ENCODE results near the gene NTPCR.

NTPCR gene

GRCh38 chr1:232927830-232928505, 22.4 kb upstream of the NTPCR start:
- no peak for DNase-seq

- no peak for DNase-seq
Observed at GRCh38 chr1:232932486-232933425, 17.7 kb upstream of the NTPCR start.

- DNase-seq, result no peak
Observed at GRCh38 chr1:232936941-232937340, 13.5 kb upstream of the NTPCR start.

- DNase-seq, result no peak
Observed at GRCh38 chr1:232937741-232938375, 12.6 kb upstream of the NTPCR start.

GRCh38 chr1:232938926-232939325, 11.5 kb upstream of the NTPCR start:
- no peak for DNase-seq

GRCh38 chr1:232939748-232940147, 10.7 kb upstream of the NTPCR start:
- no peak for DNase-seq

GRCh38 chr1:232940262-232940661, 10.1 kb upstream of the NTPCR start:
- DNase-seq, result no peak

- no peak for DNase-seq
Observed at GRCh38 chr1:232942413-232943294, 7.8 kb upstream of the NTPCR start.

GRCh38 chr1:232943679-232944252, 6.6 kb upstream of the NTPCR start:
- DNase-seq, result no peak

GRCh38 chr1:232944347-232944746, 6.1 kb upstream of the NTPCR start:
- DNase-seq, result no peak

- no peak for DNase-seq
Observed at GRCh38 chr1:232949636-232950196, 695 bp upstream of the NTPCR start.

- DNase-seq, result no peak
Observed at GRCh38 chr1:232951180-232951579, 769 bp downstream of the NTPCR start.

GRCh38 chr1:232951605-232952004, 1.2 kb downstream of the NTPCR start:
- DNase-seq, result no peak

- peak; percentile 17 for DNase-seq
Observed at GRCh38 chr1:232952514-232953499, 2.4 kb downstream of the NTPCR start.

GRCh38 chr1:232954594-232955365, 4.4 kb downstream of the NTPCR start:
- no peak for DNase-seq

GRCh38 chr1:232956081-232956480, 5.7 kb downstream of the NTPCR start:
- no peak for DNase-seq

- no peak for DNase-seq
Observed at GRCh38 chr1:232958067-232958466, 7.7 kb downstream of the NTPCR start.

GRCh38 chr1:232962761-232963745, 12.6 kb downstream of the NTPCR start:
- DNase-seq, result no peak

- DNase-seq, result no peak
Observed at GRCh38 chr1:232964601-232965000, 14.2 kb downstream of the NTPCR start.

Measured in NCI-H774 (cell line).